Cardiac septum (tissue), 1 donor: Measurements from ENCODE around the gene RAB39A. TPM values are rescaled to one million over a fixed set of nuclear protein-coding genes. Genes with fewer than 3 reads are reported as not detected.

Experiments used
- DNase-seq: peaks from one replicate; pipeline ENCODE4 v3.0.0-alpha.2; 2020; ENCODE audit warnings: low spot score
- intact Hi-C: fragments of 100-400 bp; cut with DNase I; formaldehyde crosslinking; loops from one replicate; pipeline ENCODE4 v1.14.0; 2022
- total RNA-seq: library from RNA; stranded (reverse); fragmentation: NEBNext Ultra II Directional; extraction: Animal tissue kit (Norgen Biotek cat#: 25700); gene quantifications from one replicate; pipeline ENCODE4 v1.2.1, GENCODE V29; 2021
- donor health status: DM: no; HTN: no; CAD: no.

RAB39A gene
- total RNA-seq, 1 donor from 2014 or later, result 0.54 TPM

DNA sequence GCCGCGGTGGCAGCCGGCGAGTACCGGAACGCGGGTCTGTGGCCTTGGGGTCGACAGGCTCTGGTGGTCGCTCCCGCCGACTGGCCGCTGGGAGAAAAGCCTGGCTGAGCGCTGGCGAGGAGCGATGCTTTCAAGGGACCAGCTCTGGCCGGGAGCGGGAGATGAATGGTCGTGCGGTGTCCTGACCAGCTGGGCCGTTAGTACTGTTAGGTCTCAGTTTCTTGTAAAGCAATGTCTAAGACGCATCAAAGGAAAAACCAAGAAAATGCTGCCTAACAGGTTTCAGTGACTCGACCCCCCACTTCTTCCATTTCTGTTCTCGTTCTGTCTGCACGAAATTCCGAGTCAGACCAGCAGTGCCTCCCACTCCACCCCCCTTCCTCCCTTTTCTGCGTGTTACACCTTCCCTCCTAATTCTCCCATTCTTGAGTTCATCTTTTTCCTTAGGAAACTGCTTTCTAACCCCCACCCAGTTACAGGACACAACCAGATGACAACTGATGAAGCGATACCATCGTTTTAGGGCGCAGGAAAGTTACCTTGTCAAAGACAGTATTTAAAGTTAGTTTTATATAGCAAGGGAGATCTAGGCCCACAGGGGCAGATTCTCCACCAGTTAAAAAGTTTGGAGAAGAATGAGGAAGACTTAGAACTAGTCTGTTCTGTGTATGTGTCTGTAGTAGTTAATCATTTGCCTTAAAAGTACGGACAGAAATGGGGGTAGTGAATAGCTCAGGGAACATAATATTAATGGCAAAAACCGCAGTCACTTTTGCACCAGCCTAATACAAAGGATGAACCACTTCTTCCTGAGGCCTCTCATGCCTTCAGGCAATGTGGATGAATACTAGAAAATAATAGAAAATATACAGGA, 81.5 kb downstream of the RAB39A start:
- DNase-seq, result no peak
- intact Hi-C loops, result loop anchor here (5.0 to 10.0 kb wide), 2 partner anchors 113 to 215 kb away; partner anchors contain the start of genes ACAT1, ATM and NPAT

DNA sequence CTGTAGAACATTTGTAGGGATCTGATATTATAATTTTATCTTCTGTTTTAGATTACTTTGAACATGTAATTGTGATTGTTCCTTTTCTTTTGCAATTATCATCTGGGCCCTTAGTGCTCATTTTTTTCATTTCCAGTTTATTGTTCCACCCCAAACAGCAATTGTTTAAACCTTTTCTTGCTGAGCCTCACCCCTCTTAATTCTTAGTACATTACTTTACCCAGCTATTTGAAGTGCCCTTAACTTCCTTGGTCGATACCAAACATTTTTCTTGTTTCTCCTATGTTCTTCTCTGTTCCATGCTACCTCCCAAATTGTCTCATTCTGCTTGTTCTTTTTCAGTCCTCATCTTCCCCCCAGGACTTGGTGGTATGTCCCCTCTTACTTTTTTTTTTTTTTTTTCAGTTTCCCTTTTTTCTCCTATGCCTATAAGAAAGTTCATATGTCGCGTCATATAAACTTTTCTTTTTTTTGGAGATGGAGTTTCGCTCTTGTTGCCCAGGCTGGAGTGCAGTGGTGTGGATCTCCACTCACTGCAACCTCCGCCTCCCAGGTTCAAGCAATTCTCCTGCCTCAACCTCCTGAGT, 84.0 kb downstream of the RAB39A start:
- no peak for DNase-seq
- intact Hi-C loops, result no loop called here

Other genes with a start within 250 kb of the RAB39A start
- 19.0 TPM for gene SLN, start 216.4 kb upstream of the RAB39A start, total RNA-seq
- 1.5 TPM for gene SLC35F2, start 69.7 kb upstream of the RAB39A start, total RNA-seq
- 37.5 TPM for gene CUL5, start 80.5 kb downstream of the RAB39A start, total RNA-seq
- 238 TPM for gene ACAT1, start 193.1 kb downstream of the RAB39A start, total RNA-seq